Ishikawa (cell line): Measurements from ENCODE around the gene ACTR3C.

Source experiments
- RAD21 ChIP-seq: IDR thresholded peaks from 2 replicates; pipeline ENCODE4 v1.6.1; 2012; ENCODE audit warnings: low read depth

Gene ACTR3C

DNA sequence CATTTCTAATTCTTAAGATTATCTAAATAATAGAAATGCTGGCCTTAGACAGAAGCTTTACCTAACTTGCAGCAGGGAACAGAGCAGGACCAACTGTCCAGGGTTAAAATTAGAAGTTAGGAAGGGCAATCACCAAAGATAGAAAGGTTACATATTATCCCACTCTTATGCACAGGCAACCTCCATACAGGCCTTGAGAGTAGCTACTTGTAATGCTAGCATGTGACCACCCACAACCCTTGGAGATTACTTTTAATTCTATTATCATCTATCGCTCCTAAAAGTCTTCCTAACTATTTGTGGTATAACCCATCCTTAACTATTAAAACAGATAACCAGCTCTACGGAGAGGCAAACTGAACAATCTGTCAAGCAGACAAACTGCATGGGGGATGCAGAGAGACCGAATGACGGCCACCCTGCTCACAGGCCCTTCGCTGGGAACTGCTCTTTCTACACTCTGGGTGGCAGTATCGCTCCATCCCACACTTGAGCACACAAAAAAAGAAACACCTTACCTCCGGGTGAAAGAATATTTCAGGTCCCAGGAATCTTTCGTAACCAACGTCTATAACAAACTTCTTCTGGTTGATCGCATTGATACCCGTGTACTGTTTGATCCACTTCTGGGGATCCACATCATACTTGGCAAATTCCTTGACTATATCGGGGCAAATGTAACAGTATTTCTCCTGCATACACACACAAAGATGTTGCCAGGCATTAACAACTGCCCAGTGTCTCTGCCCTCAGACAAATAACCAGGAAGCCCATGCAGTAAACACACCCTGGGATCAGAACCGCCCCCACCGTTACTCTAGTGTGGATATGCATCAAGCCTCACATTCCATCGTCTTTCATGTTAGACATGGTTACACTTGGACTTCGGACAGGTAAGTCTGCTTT is 37.2 kb downstream of the ACTR3C start:
- peak; percentile 57 for TF ChIP-seq RAD21

DNA sequence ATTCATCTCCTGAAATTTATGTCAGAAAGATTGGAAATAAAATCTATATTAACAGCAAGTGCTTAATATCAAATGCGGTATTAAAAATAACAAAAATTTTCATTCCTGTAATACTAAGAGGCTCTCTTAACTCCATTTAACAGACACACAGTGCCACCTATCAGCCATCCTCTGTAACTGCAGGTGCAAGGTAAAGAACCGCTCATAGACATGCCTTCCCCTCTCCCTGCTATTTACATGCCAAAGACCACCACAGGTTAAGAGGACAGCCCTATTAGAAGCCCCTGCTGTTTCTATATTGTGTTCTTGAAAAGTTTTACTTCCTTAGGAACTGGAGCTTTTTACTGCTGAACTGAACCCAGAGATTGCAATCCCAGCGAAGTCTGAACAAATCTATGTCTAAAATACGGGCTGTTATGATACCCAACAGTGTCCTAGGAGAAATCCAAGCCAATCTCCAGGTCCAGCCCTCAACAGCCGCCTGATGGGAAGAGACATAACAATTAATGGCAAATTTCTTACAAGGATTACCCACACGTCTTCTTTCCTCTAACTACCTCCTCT is 47.1 kb downstream of the ACTR3C start:
- TF ChIP-seq RAD21: peak; percentile 63
